Immature natural killer cell (primary cell): Measurements from ENCODE around the gene ALOX15B. TPM values are rescaled to one million over a fixed set of nuclear protein-coding genes. Genes with fewer than 3 reads are reported as not detected.
"Not testable (repeated sequence)": the region's sequence is repeated elsewhere in the genome, so short reads cannot be mapped to it uniquely, and the experiment has no call there.

Experiments used
- DNase-seq, 3 donors: peaks; one replicate each; pipeline ENCODE4 v3.0.0; 2022; ENCODE audit warnings: mixed read lengths in 1 of 3
- H3K27ac Mint-ChIP-seq, 6 donors: one replicate each; pipeline ENCODE4 v1.8.0; 2020; ENCODE audit warnings: mixed read lengths in 6 of 6, mild to moderate bottlenecking in 5 of 6, inconsistent platforms in 4 of 6, moderate library complexity in 3 of 6
- H3K27me3 Mint-ChIP-seq, 3 donors: one replicate each; pipeline ENCODE4 v1.8.0; 2020 to 2021; ENCODE audit warnings: low read depth in 3 of 3, mild to moderate bottlenecking in 3 of 3, mixed read lengths in 3 of 3, moderate library complexity in 3 of 3, inconsistent platforms in 1 of 3
- H3K36me3 Mint-ChIP-seq, 3 donors: one replicate each; pipeline ENCODE4 v1.8.0; 2020; ENCODE audit warnings: mixed read lengths in 3 of 3, inconsistent platforms in 2 of 3, mild to moderate bottlenecking in 2 of 3
- H3K4me1 Mint-ChIP-seq, 2 donors: one replicate each; pipeline ENCODE4 v1.8.0; 2020; ENCODE audit warnings: inconsistent platforms in 2 of 2, mild to moderate bottlenecking in 2 of 2, mixed read lengths in 2 of 2, moderate library complexity in 1 of 2
- H3K4me3 Mint-ChIP-seq, 5 donors: one replicate each; pipeline ENCODE4 v1.8.0; 2020; ENCODE audit warnings: mild to moderate bottlenecking in 5 of 5, mixed read lengths in 5 of 5, inconsistent platforms in 3 of 5, moderate library complexity in 3 of 5
- H3K9me3 Mint-ChIP-seq, 6 donors: one replicate each; pipeline ENCODE4 v1.8.0; 2020; ENCODE audit warnings: mild to moderate bottlenecking in 6 of 6, mixed read lengths in 6 of 6, inconsistent platforms in 4 of 6, moderate library complexity in 3 of 6
- polyA plus RNA-seq, 3 donors: library from polyadenylated mRNA; unstranded; fragments of 300-500 nt; fragmentation: Illumina TruSeq; gene quantifications; one replicate each; pipeline ENCODE4 v1.2.3, GENCODE V29; 2021

ALOX15B gene
- polyA plus RNA-seq, 3 donors from 2014 or later = not detected

DNA sequence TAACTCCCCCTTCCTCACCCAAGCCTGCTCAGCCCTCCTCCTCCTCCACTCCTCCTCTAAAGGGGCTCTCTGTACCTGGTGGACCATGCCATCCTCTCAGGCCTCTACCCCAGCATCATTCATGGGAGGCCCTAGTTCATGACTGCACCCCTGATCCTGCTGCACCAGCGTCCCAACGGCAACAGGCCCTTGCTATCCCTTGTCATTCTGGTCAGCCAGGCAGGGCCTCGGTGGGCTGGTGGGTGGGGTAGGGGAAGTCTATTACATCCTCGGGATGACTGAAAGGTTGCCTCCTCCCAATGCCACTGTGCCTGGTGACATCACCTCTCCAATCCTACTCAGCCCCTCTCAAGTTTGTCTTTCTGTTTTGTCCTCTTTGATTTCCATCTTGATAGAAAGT is 28.9 kb downstream of the ALOX15B start:
- H3K27ac Mint-ChIP-seq = no peak overlapping the region
- H3K27me3 Mint-ChIP-seq = peaks cover 11 to 32% (median 15%) of the 10 kb centered on the region in 3 donors
- H3K9me3 Mint-ChIP-seq = peaks cover 0 to 2% (median 0%) of the 10 kb centered on the region in 6 donors
- peaks cover 4 to 6% of the 10 kb centered on the region in 2 donors for H3K4me1 Mint-ChIP-seq
- DNase-seq = no peak
- no peak overlapping the region for H3K4me3 Mint-ChIP-seq
- no peaks in the 10 kb centered on the region for H3K36me3 Mint-ChIP-seq

DNA sequence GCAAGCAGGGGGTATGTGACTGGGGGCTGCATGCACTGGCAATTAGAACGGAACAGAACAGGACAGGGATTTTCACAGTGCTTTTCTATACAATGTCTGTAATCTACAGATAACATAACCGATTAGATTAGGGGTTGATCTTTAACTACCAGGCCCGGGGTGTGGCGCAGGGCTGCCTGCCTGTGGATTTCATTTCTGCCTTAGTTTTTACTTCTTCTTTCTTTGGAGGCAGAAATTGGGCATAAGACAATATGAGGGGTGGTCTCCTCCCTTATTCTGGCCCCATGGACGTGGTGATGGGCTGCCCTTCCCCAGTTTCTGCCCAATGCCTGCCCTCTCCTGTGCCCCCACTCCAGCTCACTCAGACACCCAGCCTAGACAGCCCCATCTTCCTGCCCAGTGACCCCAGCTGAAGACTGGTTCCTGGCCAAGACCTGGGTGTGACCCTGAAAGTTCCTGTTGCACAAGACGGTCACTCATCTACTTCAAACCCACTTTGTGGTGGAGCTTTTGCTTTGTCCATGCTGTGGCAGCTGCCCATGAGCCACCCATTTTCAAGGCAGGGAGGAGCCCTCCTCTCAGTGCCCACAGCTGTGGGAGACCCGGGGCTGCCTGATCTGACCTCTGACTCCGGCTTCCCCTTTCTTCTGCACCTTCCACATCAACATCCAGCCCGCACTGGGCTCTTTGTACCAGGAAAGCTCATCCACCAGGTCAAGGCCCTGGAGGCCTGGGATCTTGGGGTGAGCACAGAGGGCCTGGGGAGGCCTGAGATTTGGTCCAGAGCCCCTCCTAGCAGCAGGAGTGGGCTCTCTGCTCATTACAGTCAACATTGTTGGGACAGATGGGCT is 30.1 kb downstream of the ALOX15B start:
- peaks cover 0 to 2% (median 0%) of the 10 kb centered on the region in 6 donors for H3K9me3 Mint-ChIP-seq
- H3K27ac Mint-ChIP-seq = no peak overlapping the region
- no peak for DNase-seq
- H3K36me3 Mint-ChIP-seq = no peaks in the 10 kb centered on the region
- H3K27me3 Mint-ChIP-seq = peaks cover 10 to 33% (median 18%) of the 10 kb centered on the region in 3 donors
- no peak overlapping the region for H3K4me3 Mint-ChIP-seq
- peaks cover 14 to 18% of the 10 kb centered on the region in 2 donors for H3K4me1 Mint-ChIP-seq

DNA sequence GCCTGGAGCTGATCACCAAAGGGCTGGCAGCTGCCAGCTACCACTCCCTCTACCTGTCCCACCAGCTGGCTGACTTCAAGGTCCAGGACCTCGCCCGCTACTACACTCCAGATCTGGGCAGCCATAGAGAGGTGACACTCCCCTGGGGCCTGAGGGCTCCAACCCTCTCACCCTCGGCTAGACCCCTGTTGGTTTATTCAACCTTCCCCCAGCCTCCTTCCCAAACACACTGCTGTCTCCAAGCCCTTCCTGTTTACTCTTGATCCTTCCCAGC is 30.7 kb downstream of the ALOX15B start:
- Mint-ChIP-seq H3K4me3 (no peak overlapping the region), H3K9me3 (peaks cover 0 to 2% (median 0%) of the 10 kb centered on the region in 6 donors), H3K36me3 (no peaks in the 10 kb centered on the region), H3K27ac (no peak overlapping the region), H3K27me3 (peaks cover 10 to 37% (median 22%) of the 10 kb centered on the region in 3 donors), H3K4me1 (peaks cover 15 to 22% of the 10 kb centered on the region in 2 donors)
- DNase-seq = no peak

DNA sequence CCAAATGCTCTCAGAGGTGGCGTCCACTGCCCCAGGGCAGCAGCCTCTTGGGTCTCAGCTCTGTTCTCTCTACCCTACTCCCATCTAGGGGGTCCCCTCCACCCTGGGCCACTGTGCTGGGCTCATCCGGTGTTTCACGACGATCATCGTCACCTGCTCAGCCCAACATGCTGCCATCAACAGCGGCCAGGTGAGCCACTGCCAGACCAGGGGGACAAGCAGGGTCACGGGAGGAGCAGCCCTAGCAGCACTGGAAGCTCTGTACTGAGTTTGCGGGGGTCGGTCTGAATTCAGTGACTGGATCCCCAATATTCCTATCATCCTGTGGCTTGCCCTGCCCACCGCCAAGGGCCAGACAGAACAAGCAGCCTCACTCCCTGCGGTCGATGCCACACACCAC is 32.6 kb downstream of the ALOX15B start:
- Mint-ChIP-seq H3K27ac (no peak overlapping the region), H3K4me3 (no peak overlapping the region), H3K36me3 (no peaks in the 10 kb centered on the region), H3K9me3 (peaks cover 0 to 2% (median 0%) of the 10 kb centered on the region in 6 donors), H3K4me1 (peaks cover 17 to 22% of the 10 kb centered on the region in 2 donors), H3K27me3 (peaks cover 12 to 35% (median 23%) of the 10 kb centered on the region in 3 donors)
- DNase-seq = no peak

DNA sequence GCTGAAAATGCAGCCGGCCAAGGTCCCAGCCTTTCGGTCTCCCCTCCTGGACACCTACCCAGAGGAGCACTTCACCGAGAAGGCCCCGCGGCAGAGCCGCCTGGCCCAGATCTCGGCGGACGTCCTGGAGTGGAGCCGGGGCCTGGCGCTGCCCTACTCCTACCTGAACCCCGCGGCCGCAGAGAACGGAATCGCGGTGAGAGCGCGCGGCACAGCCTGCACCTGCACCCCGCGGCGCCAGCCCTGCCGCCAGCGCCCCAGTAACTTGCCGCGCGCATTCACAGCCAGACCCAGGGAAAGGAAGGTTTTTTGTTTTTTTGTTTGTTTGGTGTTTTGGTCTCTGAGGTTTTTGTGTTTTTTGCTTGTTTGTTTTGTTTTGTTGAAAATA is 33.5 kb downstream of the ALOX15B start:
- Mint-ChIP-seq H3K36me3 (no peaks in the 10 kb centered on the region), H3K9me3 (peaks cover 0 to 2% (median 0%) of the 10 kb centered on the region in 6 donors), H3K4me3 (peak overlapping the region; percentile 42 to 72 (median 65)), H3K27ac (peak overlapping the region in 2 of 6 donors; percentile 33 to 86), H3K27me3 (peaks cover 12 to 35% (median 24%) of the 10 kb centered on the region in 3 donors), H3K4me1 (peaks cover 17 to 22% of the 10 kb centered on the region in 2 donors)
- DNase-seq = no peak

DNA sequence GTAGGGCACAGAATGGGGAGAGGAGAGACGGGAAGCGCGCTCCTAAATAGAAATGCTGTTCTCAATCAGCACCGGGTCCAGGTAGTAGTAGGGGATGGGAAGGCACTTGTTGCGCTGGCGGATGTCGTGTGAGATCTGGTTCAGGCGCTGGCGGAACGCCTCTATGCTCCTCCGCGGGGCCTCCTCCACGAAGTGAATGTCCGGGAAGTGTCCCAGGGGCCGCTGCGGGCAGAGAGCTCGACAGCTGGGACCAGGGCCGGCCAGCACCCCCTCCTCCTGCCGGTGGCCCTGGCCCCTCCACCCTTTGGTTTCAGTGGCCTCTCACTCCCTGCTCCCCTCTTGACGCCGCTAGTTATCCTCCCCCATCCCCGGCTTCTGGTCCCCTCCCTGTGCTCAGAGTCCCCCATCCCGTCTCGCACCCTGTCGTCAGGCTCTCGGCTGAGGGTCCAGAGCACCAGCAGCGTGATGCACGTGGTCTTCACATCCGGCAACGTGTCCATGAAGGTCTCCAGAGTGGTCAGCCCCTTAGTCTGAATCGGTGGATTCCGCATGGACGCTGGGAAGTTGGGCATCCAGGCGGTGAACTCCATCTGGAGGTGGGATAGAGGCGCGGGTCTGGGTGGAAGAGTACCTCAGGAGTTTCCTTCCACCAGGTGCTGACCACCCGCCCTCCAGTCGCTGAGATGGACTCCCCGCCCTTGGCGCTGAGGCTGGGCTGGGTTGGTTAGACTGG is 34.0 kb downstream of the ALOX15B start:
- H3K36me3 Mint-ChIP-seq = no peaks in the 10 kb centered on the region

DNA sequence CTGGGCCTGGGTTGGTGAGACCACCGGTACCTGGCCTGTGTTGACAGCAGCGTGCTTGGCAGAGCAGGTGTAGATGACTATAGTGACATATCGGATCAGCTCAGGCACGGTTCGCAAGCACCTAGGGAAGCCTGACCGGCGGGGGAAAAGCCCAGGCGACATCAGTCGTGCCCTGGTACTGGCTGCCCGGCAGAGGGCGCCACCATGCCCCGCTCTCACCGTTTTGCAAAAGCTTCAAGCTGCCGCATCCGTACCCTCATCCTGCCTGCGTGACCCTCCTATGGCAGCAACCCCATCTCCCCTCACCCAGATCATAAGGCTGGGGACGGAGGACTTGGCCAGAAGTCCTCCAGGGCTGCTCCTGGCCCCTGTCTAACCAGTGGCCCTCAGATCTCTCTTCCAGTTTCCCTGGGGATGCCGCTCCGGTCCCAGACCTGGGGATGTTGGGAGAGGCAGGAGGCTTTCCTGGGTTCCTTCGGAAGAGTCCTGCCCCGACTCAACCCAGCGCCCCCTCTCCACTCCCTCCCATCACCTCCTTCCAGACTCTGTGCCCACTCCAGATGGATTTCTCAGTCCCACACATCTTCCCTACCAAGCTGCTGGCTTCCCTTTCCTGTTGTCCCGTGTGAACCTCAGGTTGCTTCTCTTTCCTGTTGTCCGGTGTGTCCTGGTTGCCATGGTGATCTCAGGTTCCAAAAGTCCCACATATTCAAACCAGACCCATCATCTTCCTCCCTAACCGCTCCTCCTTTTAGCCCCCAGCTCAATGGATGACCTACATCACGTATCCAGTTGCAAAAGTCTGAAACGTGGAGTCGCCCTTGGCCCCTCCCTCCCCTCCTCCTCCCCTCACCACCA is 35.0 kb downstream of the ALOX15B start:
- peak; percentile 71 to 76 (median 72) for DNase-seq
- peak overlapping the region; percentile 31 to 75 (median 71) for H3K4me3 Mint-ChIP-seq
- peaks cover 17 to 22% of the 10 kb centered on the region in 2 donors for H3K4me1 Mint-ChIP-seq
- no peaks in the 10 kb centered on the region for H3K36me3 Mint-ChIP-seq
- peaks cover 0 to 2% (median 0%) of the 10 kb centered on the region in 6 donors for H3K9me3 Mint-ChIP-seq
- H3K27ac Mint-ChIP-seq = peak overlapping the region in 5 of 6 donors; percentile 47 to 84 (median 68)
- peaks cover 11 to 30% (median 25%) of the 10 kb centered on the region in 3 donors for H3K27me3 Mint-ChIP-seq

More for the DNA sequence above, 34.0 kb downstream of the ALOX15B start:
- H3K4me1 Mint-ChIP-seq = peaks cover 17 to 22% of the 10 kb centered on the region in 2 donors
- H3K27me3 Mint-ChIP-seq = peaks cover 12 to 32% (median 25%) of the 10 kb centered on the region in 3 donors
- no peak for DNase-seq
- peaks cover 0 to 2% (median 0%) of the 10 kb centered on the region in 6 donors for H3K9me3 Mint-ChIP-seq
- peak overlapping the region; percentile 42 to 72 (median 65) for H3K4me3 Mint-ChIP-seq
- H3K27ac Mint-ChIP-seq = peak overlapping the region in 3 of 6 donors; percentile 33 to 86 (median 75)

DNA sequence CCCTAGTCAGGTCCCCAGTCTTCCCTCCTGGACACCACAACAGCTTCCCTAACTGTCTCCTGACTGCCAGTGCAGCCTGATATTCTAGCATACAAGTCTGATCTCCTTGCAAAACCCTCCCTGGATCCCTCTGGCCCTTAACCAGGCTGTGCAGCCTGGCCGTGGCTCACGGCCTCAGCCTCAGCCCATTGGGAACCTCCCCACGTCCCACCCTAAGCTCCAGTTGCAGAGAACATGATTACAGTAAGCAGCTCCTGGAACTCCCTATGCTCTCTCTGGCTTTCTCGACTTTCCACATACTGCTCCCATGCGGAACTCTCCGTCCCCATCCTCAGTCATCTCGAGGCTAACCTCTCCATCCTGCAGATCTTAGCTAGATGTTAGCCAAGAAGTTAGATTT is 35.7 kb downstream of the ALOX15B start:
- Mint-ChIP-seq H3K4me3 (peak overlapping the region in 2 of 5 donors; percentile 19 to 28), H3K27me3 (peaks cover 10 to 29% (median 25%) of the 10 kb centered on the region in 3 donors), H3K36me3 (no peaks in the 10 kb centered on the region), H3K9me3 (peaks cover 0 to 2% (median 0%) of the 10 kb centered on the region in 6 donors), H3K27ac (no peak overlapping the region), H3K4me1 (peaks cover 21 to 27% of the 10 kb centered on the region in 2 donors)
- no peak for DNase-seq

DNA sequence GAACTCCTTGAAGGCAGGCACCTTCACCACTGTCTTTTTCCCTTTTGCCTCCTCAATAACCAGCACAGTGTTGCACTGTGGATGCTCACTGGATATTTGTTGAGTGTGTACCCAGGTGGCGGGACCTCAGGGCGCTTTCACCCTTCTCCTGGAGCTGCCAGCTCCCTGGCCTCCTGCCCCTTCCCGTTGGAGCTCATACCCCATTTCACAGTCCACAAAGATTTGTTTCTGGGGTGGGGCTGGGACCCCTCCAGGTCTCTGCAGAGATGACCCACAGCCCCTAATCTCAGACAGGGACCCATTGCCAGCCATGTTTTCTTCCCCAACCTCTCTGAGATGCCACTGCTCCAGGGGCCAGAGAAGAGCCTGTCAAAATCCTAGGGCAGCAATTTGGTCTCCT is 36.2 kb downstream of the ALOX15B start:
- H3K4me3 Mint-ChIP-seq = peak overlapping the region in 1 of 5 donors; percentile 19
- H3K4me1 Mint-ChIP-seq = peaks cover 25 to 27% of the 10 kb centered on the region in 2 donors
- H3K27me3 Mint-ChIP-seq = peaks cover 11 to 29% (median 23%) of the 10 kb centered on the region in 3 donors
- H3K27ac Mint-ChIP-seq = peak overlapping the region in 1 of 6 donors; percentile 67
- H3K9me3 Mint-ChIP-seq = peaks cover 0 to 2% (median 0%) of the 10 kb centered on the region in 6 donors
- H3K36me3 Mint-ChIP-seq = no peaks in the 10 kb centered on the region
- no peak for DNase-seq

DNA sequence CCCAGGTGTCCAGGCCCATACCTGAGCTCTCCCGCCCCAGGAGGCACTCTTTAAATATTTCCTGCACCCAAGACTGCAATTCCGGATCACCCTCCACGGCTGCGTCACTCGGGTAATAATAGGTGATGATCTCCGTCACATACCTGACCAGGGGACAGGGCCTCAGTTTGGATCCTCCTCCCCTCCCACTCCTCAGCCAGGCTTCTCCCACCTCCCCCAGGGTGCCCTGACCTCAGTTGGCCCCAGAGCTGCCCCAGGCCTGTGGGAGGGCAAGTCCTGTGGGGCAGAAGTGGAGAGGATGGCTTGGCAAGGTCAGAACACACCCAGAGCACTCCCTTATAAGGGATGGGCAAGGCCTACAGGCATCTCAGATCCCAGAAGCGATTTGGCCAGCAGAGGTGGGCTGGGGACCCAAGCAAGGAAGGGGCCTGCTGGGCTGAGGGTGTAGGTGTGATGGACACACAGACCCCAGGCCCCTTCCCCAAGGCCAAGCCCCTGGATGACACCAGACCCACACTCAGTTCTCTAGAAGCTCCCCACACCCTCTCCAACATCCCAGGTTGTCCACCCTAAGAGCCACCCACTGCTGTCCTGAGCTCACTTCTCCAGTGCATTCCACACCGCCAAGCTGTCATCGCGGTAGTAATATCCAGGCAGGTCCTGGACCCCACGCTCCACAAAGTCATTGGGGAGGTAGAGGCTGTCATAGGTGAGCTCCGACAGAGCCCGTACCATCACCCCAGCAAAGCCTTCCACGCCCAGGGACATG is 36.9 kb downstream of the ALOX15B start:
- Mint-ChIP-seq H3K4me1 (peaks cover 26 to 27% of the 10 kb centered on the region in 2 donors), H3K27me3 (peaks cover 8 to 22% (median 22%) of the 10 kb centered on the region in 3 donors), H3K36me3 (no peaks in the 10 kb centered on the region), H3K27ac (no peak overlapping the region), H3K4me3 (no peak overlapping the region), H3K9me3 (peaks cover 0 to under 1% (median 0%) of the 10 kb centered on the region in 6 donors)
- DNase-seq = no peak

DNA sequence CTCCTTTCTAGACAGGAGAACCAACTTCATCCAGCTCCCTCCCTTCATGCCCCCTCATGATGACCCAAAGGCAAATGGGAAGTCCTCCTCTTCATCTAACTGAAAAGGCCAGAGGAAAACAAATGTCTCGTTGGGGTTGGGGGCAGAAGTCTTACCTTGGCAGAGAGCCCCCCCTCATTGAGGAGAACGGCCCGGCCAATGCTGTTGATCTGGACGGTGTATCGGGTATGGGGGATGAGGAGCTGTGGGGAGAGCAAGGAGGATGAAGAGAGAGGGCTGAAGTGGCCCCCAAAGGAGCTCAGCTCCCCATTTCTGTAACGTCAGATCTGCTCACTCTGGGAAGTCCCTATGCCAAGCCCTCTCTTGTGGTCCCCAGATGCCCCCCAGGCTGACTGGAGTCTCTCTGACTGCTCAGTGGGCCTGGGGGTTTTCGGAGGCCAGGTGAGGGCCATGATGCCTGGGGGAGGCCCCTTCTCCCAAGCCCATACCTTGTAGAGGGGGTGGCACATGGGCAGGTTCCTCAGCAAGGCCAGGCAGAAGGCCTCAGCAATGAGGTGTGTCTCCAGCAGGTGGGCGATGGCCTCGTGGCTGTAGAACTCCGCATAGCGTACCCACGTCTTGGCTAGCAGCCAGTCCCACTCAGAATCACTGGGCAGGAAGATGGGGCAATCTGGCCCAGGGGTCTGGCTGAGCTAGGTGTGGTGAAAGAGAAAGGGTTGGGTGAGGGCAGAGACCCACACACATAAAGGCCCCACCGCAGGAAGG is 37.8 kb downstream of the ALOX15B start:
- Mint-ChIP-seq H3K9me3 (no peaks in the 10 kb centered on the region), H3K4me1 (peaks cover 26 to 27% of the 10 kb centered on the region in 2 donors), H3K27ac (no peak overlapping the region), H3K36me3 (no peaks in the 10 kb centered on the region), H3K27me3 (peaks cover 8 to 21% (median 16%) of the 10 kb centered on the region in 3 donors), H3K4me3 (no peak overlapping the region)
- DNase-seq = no peak

DNA sequence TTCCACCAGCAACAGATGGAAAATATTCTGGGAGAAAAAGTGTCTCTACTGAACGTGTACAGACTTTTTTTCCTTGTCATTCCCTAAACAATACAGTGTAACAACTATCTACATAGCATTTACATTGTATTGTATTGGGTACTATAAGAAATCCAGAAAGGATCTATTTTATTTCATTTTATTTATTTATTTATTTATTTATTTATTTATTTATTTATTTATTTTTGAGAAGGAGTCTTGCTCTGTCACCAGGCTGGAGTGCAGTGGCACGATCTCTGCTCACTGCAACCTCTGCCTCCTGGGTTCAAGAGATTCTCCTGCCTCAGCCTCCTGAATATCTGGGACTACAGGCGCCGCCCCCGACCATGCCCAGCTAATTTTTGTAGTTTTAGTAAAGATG is 39.1 kb downstream of the ALOX15B start:
- H3K4me3 Mint-ChIP-seq = peak overlapping the region in 2 of 5 donors; percentile 7 to 35
- DNase-seq, H3K9me3 Mint-ChIP-seq, H3K36me3 Mint-ChIP-seq: not testable (repeated sequence)
- peaks cover 20 to 21% of the 10 kb centered on the region in 2 donors for H3K4me1 Mint-ChIP-seq
- H3K27me3 Mint-ChIP-seq = peaks cover 8 to 13% (median 9%) of the 10 kb centered on the region in 3 donors
- peak overlapping the region in 1 of 6 donors; percentile 19 for H3K27ac Mint-ChIP-seq
